Measurements from ENCODE around the gene COG5. TPM values are rescaled to one million over a fixed set of nuclear protein-coding genes. Genes with fewer than 3 reads are reported as not detected.

COG5 gene
- total and polyA plus RNA-seq, 2 experiments from 2014 or later, result 15.4 to 36.5 TPM

DNA sequence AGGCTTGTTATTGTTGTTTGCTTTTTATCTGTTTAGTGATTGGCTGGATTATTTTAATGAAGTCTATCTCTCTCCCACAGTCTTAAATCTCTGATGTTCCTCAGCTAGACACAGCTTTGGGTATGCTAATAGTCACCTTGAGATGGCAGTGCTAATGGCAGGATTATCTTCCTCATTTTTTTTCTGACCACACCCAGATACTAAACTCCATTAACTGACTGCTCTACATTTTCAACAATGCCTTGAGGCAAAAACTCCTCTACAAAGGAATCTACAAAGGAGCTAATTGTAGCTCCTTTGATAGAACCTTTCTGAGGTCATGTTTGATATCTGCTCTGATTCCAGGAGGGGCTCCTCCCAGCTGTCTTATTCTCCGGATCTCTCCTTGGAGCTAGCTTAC lies 272.3 kb downstream of the COG5 start:
- no peaks in the 10 kb centered on the region for H3K4me1 ChIP-seq (ENCODE audit: insufficient read depth)
- H3K36me3 ChIP-seq (ENCODE audit: insufficient read depth), result no peaks in the 10 kb centered on the region
- no peak overlapping the region for H3K27ac ChIP-seq (ENCODE audit: low read depth)
- Mint-ChIP-seq H3K27ac (no peak overlapping the region), H3K27me3 (ENCODE audit: insufficient read depth, low read depth, poor library complexity) (peaks cover 1% of the 10 kb centered on the region), H3K4me3 (no peak overlapping the region), H3K36me3 (ENCODE audit: low read depth) (peaks cover 20% of the 10 kb centered on the region; the same call in 2 of the 3 replicates), H3K4me1 (peaks cover 5% of the 10 kb centered on the region; the same call in 2 of the 3 replicates), H3K9me3 (peaks cover 3% of the 10 kb centered on the region; the same call in 1 of the 3 replicates)
- no peak for DNase-seq (ENCODE audit: low spot score)
- H2AFZ ChIP-seq, result no peak overlapping the region
- no peak overlapping the region for H3K4me3 ChIP-seq
- no peaks in the 10 kb centered on the region for H4K20me1 ChIP-seq (replicated peaks; ENCODE audit: insufficient read depth)
- no peaks in the 10 kb centered on the region for H3K79me2 ChIP-seq (replicated peaks; ENCODE audit: insufficient read depth)
- H3F3A ChIP-seq (replicated peaks; ENCODE audit: low read depth), result no peaks in the 10 kb centered on the region
- TF ChIP-seq, protein P1, sequence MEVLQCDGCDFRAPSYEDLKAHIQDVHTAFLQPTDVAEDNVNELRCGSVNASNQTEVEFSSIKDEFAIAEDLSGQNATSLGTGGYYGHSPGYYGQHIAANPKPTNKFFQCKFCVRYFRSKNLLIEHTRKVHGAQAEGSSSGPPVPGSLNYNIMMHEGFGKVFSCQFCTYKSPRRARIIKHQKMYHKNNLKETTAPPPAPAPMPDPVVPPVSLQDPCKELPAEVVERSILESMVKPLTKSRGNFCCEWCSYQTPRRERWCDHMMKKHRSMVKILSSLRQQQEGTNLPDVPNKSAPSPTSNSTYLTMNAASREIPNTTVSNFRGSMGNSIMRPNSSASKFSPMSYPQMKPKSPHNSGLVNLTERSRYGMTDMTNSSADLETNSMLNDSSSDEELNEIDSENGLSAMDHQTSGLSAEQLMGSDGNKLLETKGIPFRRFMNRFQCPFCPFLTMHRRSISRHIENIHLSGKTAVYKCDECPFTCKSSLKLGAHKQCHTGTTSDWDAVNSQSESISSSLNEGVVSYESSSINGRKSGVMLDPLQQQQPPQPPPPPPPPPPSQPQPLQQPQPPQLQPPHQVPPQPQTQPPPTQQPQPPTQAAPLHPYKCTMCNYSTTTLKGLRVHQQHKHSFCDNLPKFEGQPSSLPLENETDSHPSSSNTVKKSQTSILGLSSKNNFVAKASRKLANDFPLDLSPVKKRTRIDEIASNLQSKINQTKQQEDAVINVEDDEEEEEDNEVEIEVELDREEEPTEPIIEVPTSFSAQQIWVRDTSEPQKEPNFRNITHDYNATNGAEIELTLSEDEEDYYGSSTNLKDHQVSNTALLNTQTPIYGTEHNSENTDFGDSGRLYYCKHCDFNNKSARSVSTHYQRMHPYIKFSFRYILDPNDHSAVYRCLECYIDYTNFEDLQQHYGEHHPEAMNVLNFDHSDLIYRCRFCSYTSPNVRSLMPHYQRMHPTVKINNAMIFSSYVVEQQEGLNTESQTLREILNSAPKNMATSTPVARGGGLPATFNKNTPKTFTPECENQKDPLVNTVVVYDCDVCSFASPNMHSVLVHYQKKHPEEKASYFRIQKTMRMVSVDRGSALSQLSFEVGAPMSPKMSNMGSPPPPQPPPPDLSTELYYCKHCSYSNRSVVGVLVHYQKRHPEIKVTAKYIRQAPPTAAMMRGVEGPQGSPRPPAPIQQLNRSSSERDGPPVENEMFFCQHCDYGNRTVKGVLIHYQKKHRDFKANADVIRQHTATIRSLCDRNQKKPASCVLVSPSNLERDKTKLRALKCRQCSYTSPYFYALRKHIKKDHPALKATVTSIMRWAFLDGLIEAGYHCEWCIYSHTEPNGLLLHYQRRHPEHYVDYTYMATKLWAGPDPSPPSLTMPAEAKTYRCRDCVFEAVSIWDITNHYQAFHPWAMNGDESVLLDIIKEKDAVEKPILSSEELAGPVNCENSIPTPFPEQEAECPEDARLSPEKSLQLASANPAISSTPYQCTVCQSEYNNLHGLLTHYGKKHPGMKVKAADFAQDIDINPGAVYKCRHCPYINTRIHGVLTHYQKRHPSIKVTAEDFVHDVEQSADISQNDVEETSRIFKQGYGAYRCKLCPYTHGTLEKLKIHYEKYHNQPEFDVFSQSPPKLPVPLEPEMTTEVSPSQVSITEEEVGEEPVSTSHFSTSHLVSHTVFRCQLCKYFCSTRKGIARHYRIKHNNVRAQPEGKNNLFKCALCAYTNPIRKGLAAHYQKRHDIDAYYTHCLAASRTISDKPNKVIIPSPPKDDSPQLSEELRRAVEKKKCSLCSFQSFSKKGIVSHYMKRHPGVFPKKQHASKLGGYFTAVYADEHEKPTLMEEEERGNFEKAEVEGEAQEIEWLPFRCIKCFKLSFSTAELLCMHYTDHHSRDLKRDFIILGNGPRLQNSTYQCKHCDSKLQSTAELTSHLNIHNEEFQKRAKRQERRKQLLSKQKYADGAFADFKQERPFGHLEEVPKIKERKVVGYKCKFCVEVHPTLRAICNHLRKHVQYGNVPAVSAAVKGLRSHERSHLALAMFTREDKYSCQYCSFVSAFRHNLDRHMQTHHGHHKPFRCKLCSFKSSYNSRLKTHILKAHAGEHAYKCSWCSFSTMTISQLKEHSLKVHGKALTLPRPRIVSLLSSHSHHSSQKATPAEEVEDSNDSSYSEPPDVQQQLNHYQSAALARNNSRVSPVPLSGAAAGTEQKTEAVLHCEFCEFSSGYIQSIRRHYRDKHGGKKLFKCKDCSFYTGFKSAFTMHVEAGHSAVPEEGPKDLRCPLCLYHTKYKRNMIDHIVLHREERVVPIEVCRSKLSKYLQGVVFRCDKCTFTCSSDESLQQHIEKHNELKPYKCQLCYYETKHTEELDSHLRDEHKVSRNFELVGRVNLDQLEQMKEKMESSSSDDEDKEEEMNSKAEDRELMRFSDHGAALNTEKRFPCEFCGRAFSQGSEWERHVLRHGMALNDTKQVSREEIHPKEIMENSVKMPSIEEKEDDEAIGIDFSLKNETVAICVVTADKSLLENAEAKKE (CRISPR knock-in tag; IDR thresholded peaks at IDR 0.05), result no peak
- no peak for TF ChIP-seq ZNF114 (CRISPR knock-in tag; IDR thresholded peaks at IDR 0.05)
- TF ChIP-seq ZNF331 (CRISPR knock-in tag; IDR thresholded peaks at IDR 0.05; ENCODE audit: low read depth), result no peak
- TF ChIP-seq EZH2 (IDR thresholded peaks at IDR 0.05; ENCODE audit: low read depth, unreplicated experiment), result no peak
- TF ChIP-seq, protein P2, sequence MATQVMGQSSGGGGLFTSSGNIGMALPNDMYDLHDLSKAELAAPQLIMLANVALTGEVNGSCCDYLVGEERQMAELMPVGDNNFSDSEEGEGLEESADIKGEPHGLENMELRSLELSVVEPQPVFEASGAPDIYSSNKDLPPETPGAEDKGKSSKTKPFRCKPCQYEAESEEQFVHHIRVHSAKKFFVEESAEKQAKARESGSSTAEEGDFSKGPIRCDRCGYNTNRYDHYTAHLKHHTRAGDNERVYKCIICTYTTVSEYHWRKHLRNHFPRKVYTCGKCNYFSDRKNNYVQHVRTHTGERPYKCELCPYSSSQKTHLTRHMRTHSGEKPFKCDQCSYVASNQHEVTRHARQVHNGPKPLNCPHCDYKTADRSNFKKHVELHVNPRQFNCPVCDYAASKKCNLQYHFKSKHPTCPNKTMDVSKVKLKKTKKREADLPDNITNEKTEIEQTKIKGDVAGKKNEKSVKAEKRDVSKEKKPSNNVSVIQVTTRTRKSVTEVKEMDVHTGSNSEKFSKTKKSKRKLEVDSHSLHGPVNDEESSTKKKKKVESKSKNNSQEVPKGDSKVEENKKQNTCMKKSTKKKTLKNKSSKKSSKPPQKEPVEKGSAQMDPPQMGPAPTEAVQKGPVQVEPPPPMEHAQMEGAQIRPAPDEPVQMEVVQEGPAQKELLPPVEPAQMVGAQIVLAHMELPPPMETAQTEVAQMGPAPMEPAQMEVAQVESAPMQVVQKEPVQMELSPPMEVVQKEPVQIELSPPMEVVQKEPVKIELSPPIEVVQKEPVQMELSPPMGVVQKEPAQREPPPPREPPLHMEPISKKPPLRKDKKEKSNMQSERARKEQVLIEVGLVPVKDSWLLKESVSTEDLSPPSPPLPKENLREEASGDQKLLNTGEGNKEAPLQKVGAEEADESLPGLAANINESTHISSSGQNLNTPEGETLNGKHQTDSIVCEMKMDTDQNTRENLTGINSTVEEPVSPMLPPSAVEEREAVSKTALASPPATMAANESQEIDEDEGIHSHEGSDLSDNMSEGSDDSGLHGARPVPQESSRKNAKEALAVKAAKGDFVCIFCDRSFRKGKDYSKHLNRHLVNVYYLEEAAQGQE (IDR thresholded peaks at IDR 0.05; ENCODE audit: unreplicated experiment), result no peak
- no peak for TF ChIP-seq CREB1 (CRISPR knock-in tag; IDR thresholded peaks at IDR 0.05; ENCODE audit: low read depth)
- no peak for TF ChIP-seq STAT1 (IDR thresholded peaks at IDR 0.05; ENCODE audit: unreplicated experiment)
- no peak for TF ChIP-seq POLR2AphosphoS5 (IDR thresholded peaks at IDR 0.05; ENCODE audit: low read depth)
- no peaks in the 10 kb centered on the region for H3K27me3 ChIP-seq (ENCODE audit: insufficient read depth)
- 0 out of 2 replicates have a peak, but pooled peaks cover 4% of the 10 kb centered on the region for H3K9me2 ChIP-seq (ENCODE audit: insufficient read depth)
- H3K4me2 ChIP-seq, result no peak overlapping the region
- no peak for ATAC-seq
